ENCODE results near the gene UPK3BL2. TPM values are rescaled to one million over a fixed set of nuclear protein-coding genes. Genes with fewer than 3 reads are reported as not detected.

Gene UPK3BL2
- total and polyA plus RNA-seq, 2 experiments from 2014 or later = 0.99 to 1.5 TPM

Other genes with a start within 250 kb of the UPK3BL2 start
- not detected in 2 replicates for gene SPDYE6, start 187.3 kb downstream of the UPK3BL2 start, total RNA-seq (2014; rRNA removed; shearing (Covaris generic))
- gene SPDYE6, start 187.3 kb downstream of the UPK3BL2 start, polyA plus RNA-seq (2016; fragmentation: Nextera tagmentation; extraction: Ambion mirVana) = 0.97 TPM in 1 of 2 replicates, not detected in the other
- 25.4 and 29.1 TPM in 2 replicates for gene PRKRIP1, start 147.3 kb downstream of the UPK3BL2 start, total RNA-seq (2014; rRNA removed; shearing (Covaris generic))
- 24.8 and 25.5 TPM in 2 replicates for gene PRKRIP1, start 147.3 kb downstream of the UPK3BL2 start, polyA plus RNA-seq (2016; fragmentation: Nextera tagmentation; extraction: Ambion mirVana)
- 21.7 and 33.8 TPM in 2 replicates for gene ORAI2, start 110.1 kb downstream of the UPK3BL2 start, total RNA-seq (2014; rRNA removed; shearing (Covaris generic))
- gene ORAI2, start 110.1 kb downstream of the UPK3BL2 start, polyA plus RNA-seq (2016; fragmentation: Nextera tagmentation; extraction: Ambion mirVana) = 6.6 and 8.6 TPM in 2 replicates
- 31.0 and 45.0 TPM in 2 replicates for gene ALKBH4, start 78.8 kb downstream of the UPK3BL2 start, total RNA-seq (2014; rRNA removed; shearing (Covaris generic))
- 17.7 and 20.0 TPM in 2 replicates for gene ALKBH4, start 78.8 kb downstream of the UPK3BL2 start, polyA plus RNA-seq (2016; fragmentation: Nextera tagmentation; extraction: Ambion mirVana)
- 43.3 and 55.2 TPM in 2 replicates for gene LRWD1, start 78.7 kb downstream of the UPK3BL2 start, total RNA-seq (2014; rRNA removed; shearing (Covaris generic))
- 24.0 and 28.1 TPM in 2 replicates for gene LRWD1, start 78.7 kb downstream of the UPK3BL2 start, polyA plus RNA-seq (2016; fragmentation: Nextera tagmentation; extraction: Ambion mirVana)
- 32.2 and 39.0 TPM in 2 replicates for gene POLR2J, start 64.8 kb downstream of the UPK3BL2 start, total RNA-seq (2014; rRNA removed; shearing (Covaris generic))
- gene POLR2J, start 64.8 kb downstream of the UPK3BL2 start, polyA plus RNA-seq (2016; fragmentation: Nextera tagmentation; extraction: Ambion mirVana) = 167 and 190 TPM in 2 replicates
- gene RASA4B, start 25.9 kb downstream of the UPK3BL2 start, total RNA-seq (2014; rRNA removed; shearing (Covaris generic)) = 1.5 and 4.2 TPM in 2 replicates
- 0.99 and 1.1 TPM in 2 replicates for gene RASA4B, start 25.9 kb downstream of the UPK3BL2 start, polyA plus RNA-seq (2016; fragmentation: Nextera tagmentation; extraction: Ambion mirVana)
- gene SPDYE2, start 7.5 kb upstream of the UPK3BL2 start, total RNA-seq (2014; rRNA removed; shearing (Covaris generic)) = not detected in 2 replicates
- 0.79 and 1.0 TPM in 2 replicates for gene SPDYE2, start 7.5 kb upstream of the UPK3BL2 start, polyA plus RNA-seq (2016; fragmentation: Nextera tagmentation; extraction: Ambion mirVana)
- gene POLR2J3, start 28.9 kb upstream of the UPK3BL2 start, total RNA-seq (2014; rRNA removed; shearing (Covaris generic)) = 8.7 and 18.9 TPM in 2 replicates
- gene POLR2J3, start 28.9 kb upstream of the UPK3BL2 start, polyA plus RNA-seq (2016; fragmentation: Nextera tagmentation; extraction: Ambion mirVana) = 135 and 155 TPM in 2 replicates
- 2.4 and 4.4 TPM in 2 replicates for gene RASA4, start 73.1 kb upstream of the UPK3BL2 start, total RNA-seq (2014; rRNA removed; shearing (Covaris generic))
- 1.6 and 2.6 TPM in 2 replicates for gene RASA4, start 73.1 kb upstream of the UPK3BL2 start, polyA plus RNA-seq (2016; fragmentation: Nextera tagmentation; extraction: Ambion mirVana)
- 10.6 and 12.6 TPM in 2 replicates for gene UPK3BL1, start 99.1 kb upstream of the UPK3BL2 start, total RNA-seq (2014; rRNA removed; shearing (Covaris generic))
- gene UPK3BL1, start 99.1 kb upstream of the UPK3BL2 start, polyA plus RNA-seq (2016; fragmentation: Nextera tagmentation; extraction: Ambion mirVana) = 5.0 and 7.7 TPM in 2 replicates
- not detected in 2 replicates for gene SPDYE2B, start 106.6 kb upstream of the UPK3BL2 start, total RNA-seq (2014; rRNA removed; shearing (Covaris generic))
- 1.7 TPM in 1 of 2 replicates, not detected in the other for gene SPDYE2B, start 106.6 kb upstream of the UPK3BL2 start, polyA plus RNA-seq (2016; fragmentation: Nextera tagmentation; extraction: Ambion mirVana)
- gene POLR2J2, start 128.0 kb upstream of the UPK3BL2 start, total RNA-seq (2014; rRNA removed; shearing (Covaris generic)) = 0.50 and 3.8 TPM in 2 replicates
- 1.5 and 3.2 TPM in 2 replicates for gene POLR2J2, start 128.0 kb upstream of the UPK3BL2 start, polyA plus RNA-seq (2016; fragmentation: Nextera tagmentation; extraction: Ambion mirVana)
- gene FAM185A, start 205.3 kb upstream of the UPK3BL2 start, total RNA-seq (2014; rRNA removed; shearing (Covaris generic)) = 10.6 and 11.7 TPM in 2 replicates
- gene FAM185A, start 205.3 kb upstream of the UPK3BL2 start, polyA plus RNA-seq (2016; fragmentation: Nextera tagmentation; extraction: Ambion mirVana) = 3.3 and 5.7 TPM in 2 replicates